ENCODE data around the gene MRGPRX3.

- TF ChIP-seq, protein P1, sequence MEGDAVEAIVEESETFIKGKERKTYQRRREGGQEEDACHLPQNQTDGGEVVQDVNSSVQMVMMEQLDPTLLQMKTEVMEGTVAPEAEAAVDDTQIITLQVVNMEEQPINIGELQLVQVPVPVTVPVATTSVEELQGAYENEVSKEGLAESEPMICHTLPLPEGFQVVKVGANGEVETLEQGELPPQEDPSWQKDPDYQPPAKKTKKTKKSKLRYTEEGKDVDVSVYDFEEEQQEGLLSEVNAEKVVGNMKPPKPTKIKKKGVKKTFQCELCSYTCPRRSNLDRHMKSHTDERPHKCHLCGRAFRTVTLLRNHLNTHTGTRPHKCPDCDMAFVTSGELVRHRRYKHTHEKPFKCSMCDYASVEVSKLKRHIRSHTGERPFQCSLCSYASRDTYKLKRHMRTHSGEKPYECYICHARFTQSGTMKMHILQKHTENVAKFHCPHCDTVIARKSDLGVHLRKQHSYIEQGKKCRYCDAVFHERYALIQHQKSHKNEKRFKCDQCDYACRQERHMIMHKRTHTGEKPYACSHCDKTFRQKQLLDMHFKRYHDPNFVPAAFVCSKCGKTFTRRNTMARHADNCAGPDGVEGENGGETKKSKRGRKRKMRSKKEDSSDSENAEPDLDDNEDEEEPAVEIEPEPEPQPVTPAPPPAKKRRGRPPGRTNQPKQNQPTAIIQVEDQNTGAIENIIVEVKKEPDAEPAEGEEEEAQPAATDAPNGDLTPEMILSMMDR (IDR thresholded peaks at IDR 0.05): no peak
- no peak for TF ChIP-seq POLR2A (IDR thresholded peaks at IDR 0.05)
Measured at GRCh38 chr11:18151581-18151980, 19.2 kb downstream of the MRGPRX3 start.
